Stimulated activated CD4-positive, alpha-beta T cell treated with anti-CD3 and anti-CD28 coated beads, Interleukin-2, amount 100 ng/mL, for 48 hours (primary cell): Measurements from ENCODE around the gene CLDN12.
A peak's percentile ranks its signal among the peaks of the same experiment; 100 is the strongest.

Source experiments
- DNase-seq, 2 donors: peaks; one replicate each; pipeline ENCODE4 v3.0.0-alpha.2; 2020

Gene CLDN12

DNA sequence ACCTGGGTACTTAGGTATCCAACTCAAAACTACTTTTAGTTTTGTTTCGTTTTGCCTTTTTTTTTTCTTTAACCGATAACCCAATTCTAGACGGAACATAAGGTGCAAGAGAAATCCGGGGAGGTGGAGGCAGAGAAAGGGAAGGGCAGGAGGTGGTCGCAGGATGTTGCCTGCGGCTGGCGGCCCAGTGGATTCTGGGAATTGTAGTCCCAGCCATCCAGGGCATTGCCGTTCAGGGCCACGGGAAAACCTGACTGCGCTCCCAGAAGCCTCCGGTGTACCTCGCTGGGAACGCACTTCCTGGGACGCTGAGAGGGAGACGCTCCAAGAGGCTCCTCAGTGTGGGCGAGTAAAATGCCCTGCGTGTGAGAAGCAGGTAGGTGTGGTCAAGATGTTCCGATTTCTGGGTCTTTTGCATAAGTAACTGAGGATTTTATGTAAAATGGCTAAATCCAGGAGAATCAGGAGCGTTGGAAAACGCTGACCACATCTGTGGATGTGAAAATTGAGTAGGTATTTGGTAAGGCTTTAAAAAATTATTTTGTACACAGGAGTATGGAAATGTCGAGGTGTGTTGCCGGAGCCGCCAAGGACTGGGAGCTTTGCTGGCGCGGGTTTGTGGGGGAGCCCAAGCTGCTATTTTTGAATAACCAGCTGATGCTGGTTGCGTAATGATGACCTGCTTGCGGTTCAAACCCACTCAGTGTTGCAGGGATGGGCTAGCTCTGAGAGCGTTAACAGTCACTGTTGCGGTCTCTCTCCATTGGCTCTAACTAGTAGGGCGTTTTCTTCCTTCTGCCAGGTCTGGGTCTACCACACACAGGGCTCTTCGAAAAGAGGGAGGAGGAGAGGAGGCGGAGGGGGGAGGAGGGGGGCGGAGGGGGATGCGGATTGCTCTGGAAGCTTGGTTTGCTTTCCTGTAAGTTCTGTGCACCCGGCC is at the start of gene CLDN12:
Gene CLDN12, plus strand, starts transcription at position 288 of the 940 bp plus-strand sequence. CDS start 9,216 bp downstream, outside the sequence.
- DNase-seq: peak; percentile 53 to 55

DNA sequence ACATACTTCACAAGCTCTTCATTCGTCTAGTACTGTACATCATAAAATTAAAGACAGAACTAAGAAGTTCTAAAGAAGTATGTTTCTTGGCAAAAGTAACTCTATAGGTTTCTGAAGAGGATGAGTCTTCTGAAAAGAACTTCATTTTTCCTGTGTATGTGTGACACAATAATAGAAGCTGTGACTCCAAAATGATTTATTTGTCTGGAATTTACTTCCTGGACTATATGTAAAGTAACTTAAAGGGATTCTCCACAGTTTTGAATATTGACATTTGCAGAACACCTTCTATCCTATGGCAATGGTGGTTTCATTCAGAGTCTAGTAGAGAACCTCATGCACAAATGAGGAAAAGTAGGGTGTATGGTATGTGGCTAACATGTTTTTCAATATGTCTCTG is 19.8 kb upstream of the CLDN12 start:
- no peak for DNase-seq

DNA sequence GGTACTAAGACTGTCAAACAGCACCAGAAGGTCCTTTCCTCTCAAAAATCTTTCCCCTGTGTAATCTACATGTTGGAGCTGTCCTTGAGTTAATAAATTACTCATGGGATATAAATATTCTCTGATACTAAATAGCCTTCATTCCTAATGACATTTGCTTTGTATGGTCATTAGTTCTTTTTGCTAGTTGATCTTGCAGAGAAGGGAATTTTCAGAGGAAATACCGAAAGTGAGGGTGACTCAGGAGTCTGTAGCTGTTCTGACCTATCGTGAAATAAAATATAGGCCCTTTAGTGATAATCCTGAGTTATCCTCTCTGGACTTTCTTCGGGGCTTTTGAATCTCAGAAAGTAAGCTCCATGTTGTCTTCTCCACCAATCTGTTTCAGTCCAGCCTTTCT is 19.4 kb upstream of the CLDN12 start:
- DNase-seq: no peak

DNA sequence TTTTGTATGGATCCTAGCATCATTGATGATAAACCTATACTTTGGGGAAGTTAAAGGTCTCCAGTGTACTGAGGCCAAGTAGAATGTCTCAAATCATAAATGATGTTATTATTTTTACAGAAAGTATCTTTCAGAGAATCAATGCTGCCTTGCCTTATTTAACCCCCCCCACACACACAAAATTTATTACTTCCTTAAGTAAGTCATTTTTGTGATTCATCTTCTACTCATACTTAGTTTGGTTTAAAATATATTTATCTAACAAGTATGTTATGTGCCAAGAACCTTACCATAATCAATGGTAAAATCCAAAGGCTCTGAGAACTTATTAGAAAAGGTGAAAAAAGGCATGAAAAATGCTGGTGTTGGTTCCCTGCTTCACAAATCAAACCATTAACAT is 18.8 kb upstream of the CLDN12 start:
- no peak for DNase-seq

DNA sequence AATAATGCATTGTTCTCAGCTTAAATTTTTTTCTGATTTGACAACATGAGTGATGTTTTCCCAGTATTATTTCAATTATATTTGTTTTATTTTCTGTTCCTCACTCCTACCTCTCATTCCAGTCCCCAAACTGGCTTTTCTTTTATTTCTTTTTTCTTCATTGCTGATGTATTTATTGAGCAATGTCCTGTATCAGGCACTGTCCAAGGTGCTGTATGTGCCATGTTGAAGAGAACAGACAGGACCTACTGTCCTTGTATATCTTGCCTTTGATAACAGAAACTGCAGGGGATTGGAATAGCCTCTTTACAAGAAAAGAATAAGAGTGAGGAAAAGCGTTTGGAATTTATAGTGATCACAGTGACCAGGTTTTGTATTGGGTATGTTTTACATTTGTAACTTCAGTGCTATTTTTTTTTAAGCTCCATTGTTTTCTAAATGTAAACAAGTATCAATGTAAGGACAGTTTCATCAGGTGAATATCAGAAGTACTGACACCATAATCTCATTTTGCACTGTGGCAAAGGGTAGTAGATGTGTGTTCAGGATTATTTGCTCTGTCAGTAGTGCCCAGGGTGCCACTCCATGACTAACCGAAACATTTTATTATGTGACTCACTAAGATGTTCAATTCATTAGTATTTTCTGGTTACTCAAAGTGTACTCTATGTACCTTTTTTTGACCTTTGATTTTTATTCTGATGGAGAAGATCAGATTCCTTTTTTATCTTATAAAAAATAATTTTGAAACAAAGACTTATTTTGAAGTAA is 15.6 kb upstream of the CLDN12 start:
- no peak for DNase-seq

DNA sequence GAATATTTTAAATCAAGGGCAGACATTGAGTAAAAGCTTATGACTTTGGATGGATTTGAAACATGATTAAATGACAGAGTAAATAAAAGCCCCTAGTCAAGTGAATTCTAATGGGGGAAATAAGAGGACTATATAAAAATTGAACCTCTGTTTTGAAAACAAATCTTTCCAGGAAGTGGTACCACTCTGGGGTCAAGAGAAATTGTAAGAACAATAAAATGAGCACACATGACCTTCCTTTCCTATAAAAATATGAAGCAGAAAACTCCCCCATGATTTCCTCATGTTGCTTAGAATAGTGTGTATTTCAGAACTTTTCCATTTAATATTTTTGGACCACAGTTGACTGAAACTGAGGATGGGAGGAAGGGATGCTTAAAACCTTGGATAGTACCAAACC is 12.3 kb upstream of the CLDN12 start:
- no peak for DNase-seq

DNA sequence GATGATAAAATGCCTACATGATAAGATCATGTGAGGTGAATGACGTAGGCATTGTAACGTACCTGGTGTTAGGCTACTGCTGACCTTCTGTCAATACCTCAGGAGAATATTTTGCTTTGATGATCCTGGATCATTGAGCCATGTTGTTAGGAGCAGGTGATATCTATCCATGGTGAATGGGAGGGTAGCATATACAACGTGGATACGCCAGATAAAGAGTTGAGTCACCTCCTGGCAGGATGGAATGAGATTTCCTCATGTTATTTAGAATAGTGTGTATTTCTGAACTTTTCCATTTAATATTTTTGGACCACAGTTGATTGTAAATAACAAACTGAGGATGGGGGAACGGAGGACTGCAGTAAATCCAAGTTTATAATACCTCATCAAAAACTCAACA is 11.8 kb upstream of the CLDN12 start:
- no peak for DNase-seq

DNA sequence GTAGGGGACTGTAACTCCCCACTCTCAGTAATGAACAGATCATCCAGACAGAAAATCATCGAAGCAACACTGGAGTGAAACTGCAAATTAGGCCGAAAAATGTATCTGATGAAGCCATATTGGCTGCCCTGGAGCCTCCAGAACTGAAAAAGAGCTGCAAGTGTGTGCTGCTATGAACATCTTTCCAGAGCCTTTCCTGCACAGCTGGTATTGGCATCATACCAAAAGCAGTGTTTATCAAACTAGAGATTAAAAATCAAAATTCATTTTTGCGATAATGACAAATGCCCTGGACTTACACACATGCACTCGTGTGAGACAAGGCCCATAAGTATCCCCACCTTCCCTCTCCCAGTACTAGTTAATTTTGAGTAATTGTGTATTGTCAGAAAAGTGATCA is 6.8 kb upstream of the CLDN12 start:
- DNase-seq: no peak

DNA sequence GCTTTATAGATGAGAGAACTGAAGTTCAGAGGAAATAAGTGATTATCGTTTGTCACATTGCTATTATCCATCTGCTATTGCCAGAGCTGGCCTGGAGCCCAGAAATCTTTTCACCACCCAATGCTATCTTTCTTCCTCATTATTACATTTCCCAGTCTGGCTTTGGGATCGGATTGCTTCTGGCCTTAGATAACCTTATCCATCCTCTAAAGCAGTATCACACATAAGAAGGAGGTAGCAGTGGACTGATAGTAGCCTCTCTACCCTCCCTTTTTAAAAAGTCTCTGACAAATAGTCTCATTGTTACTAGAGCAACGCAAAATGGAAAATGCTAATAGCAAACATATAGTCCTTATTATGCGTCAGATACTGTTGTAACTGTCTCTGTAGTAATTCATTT is 1.3 kb upstream of the CLDN12 start:
- DNase-seq: no peak

DNA sequence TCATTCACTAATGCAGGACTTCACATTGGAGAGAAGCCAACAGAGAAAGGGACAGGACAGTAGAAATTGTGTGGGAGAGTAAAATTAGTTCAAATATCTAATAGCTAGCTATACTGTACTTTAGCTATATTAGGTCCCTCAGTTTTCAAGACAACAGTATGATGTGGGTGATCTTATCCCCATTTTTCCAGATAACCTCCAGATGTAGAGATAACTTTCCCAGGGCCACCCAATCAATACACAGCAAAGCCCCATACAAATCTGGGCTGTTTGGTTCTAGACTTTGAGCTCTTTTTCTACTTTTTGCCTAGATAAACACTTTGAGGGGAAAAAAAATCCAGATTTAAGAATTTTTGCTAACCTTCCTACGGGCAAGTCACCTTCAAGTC is 482 bp upstream of the CLDN12 start:
- no peak for DNase-seq

DNA sequence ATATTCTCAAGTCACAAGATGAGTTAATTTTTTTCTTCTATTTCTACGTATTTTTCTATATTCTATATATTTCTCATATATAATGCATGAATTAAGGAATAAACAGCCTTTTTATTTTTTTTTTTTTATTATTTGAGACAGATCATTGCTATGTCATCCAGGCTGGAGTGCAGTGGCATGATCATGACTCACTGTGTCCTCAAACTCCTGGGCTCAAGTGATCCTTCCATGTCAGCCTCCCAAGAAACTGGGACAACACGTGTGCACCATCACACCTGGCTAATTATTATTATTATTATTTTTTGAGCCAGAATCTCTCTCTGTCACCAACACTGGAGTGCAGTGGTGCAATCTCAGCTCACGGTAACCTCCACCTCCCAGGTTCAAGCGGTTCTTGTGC is 1.5 kb downstream of the CLDN12 start:
- no peak for DNase-seq

DNA sequence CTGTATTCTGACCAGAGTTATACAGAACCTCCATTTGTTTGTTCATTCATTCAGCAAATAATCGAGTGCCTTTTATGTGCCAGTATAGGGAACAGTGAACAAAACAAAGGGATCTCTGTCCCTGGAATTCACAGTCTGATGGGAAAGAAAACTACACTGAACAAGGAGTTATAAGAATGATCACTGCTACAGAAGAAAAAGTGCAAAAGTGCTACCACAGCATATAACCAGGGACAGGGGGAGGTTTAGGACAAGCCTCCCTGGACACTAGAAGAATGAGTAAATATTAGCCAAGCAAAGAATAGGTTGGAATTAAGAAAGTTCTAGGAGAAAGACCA is 4.2 kb downstream of the CLDN12 start:
- DNase-seq: no peak

DNA sequence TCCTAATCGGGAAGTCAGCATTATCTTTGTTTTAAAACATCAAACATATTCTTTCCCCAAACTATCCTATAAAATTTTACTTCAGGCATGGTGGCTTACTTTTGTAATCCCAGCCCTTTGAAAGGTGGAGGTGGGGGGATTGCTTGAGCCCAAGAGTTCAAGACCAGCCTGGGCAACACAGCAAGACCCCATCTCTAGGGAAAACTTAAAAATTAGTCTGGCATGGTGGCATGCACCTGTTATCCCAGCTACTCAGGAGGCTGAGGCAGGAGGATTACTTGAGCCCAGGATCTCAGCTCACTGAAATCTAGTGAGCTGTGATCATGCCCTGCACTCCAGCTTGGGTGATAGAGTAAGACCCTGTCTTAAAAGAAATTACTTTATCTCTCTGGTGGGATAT is 4.9 kb downstream of the CLDN12 start:
- DNase-seq: no peak

DNA sequence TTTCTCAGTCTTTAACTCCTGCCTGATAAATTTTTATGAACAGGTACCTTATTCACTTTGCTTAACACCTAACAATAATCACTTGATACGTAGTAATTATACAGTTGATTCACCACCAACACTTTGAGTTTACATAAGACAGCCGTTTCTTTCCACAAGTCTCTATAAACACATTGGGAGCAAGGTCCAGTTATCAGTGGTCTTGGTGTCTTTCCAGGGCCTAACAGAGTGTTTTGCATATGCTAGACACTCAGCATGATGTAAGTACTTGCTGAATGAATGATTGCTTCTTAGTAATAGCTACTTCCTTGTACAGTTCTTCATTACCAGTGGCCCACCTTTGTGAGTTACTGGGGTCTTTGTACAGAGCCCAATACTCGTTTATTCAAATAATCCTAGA is 6.4 kb downstream of the CLDN12 start:
- DNase-seq: no peak

DNA sequence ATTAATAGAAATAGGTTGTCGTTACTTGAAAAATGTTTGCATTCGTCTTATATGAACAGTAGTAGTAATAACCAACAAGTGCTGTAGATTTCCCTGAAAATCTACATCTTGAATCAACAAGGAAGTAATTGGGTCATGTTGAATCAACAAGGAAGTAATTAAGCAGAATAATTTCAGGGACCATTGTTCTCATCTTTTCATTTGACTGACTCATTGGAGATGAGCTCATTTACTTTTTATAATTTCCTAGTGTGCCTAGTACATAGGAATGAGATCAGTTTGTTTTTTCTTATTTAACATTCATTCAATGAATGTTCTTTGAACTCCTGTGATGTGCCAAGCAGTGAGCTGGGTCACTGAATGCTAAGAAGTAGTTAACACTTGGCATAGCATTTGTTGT is 8.2 kb downstream of the CLDN12 start:
- no peak for DNase-seq

DNA sequence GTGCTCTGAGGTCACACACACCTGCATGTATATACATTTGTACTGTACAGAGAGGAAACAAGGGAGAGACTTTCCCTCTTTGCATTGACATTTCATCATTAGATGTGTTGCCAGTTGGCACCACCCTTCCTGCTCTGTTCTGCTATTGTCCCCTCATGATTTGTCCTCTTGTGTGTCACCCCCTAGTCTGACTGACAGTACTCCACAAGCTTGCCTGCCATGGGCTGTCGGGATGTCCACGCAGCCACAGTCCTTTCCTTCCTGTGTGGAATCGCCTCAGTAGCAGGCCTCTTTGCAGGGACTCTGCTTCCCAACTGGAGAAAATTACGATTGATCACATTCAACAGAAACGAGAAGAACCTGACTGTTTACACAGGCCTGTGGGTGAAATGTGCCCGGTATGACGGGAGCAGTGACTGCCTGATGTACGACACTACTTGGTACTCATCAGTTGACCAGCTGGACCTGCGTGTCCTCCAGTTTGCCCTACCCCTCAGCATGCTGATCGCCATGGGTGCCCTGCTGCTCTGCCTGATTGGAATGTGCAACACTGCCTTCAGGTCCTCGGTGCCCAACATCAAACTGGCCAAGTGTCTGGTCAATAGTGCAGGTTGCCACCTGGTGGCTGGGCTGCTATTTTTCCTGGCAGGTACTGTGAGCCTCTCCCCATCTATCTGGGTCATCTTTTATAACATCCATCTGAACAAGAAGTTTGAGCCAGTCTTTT is 9.4 kb downstream of the CLDN12 start:
- DNase-seq: no peak

DNA sequence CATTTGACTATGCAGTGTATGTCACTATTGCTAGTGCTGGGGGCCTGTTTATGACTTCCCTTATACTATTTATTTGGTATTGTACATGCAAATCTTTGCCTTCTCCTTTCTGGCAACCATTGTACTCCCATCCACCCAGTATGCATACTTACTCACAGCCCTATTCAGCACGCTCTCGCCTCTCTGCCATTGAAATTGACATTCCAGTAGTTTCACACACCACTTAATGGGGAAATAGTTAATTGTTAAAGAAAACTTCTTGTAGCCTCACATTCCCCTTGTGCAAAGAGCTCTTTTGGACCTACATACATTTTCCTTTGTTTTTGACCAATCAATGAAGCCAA is 9.9 kb downstream of the CLDN12 start:
- no peak for DNase-seq

DNA sequence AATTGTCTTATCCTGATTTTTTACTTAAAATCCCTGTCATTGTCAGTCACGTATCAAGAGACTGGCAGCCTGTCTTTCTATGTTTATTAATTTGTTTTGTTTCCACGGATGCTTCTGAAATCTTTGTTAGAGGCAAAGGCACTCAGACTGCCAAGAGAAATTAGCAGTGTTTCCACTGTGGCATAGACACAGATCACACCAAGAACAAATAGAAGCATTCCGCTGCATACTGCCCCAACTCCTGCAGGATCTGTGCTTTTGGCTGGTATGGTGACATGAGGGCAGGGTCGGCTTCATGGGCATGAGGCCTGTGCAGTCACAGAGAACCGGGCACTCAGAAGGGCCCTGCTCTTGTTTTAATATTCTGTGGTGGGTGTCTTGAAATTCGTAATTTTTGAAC is 18.4 kb downstream of the CLDN12 start:
- DNase-seq: no peak

DNA sequence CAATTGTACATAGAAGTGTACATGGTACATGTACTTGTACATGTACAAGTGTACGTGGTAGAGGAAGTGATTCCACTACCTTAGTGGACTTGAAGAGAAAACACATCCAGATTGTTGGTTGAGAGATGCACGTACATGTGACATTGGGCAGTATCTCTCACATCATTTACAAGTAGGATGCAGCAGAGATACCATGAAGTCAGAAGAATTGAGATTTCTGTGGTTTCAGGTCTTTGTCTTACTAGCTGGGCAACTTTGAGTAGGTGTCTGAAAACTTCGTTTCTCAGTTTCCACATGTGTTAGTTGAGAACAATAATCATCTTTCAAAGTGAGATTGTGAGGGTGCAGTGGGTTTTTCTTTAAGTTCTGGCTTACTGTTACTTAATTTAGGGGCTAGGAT is 21.5 kb downstream of the CLDN12 start:
- DNase-seq: no peak

DNA sequence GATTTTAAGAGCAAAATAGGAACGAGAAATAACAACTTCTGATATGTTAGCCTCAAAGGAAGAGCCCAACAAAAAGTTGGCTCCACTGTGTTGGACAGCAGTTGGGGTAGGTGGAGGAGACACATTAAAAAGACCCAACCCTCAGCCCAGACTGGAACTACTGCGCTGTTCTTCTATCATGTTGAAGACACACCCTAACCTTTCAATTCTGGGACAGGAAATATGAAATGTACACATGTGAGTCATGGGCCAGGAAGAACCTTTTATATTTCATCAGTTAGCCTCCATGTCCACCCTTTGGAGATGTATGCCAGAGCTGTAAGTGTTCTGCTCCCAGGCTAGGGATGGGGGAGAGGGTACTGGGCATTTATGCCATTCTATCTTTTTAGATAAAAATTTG is 22.1 kb downstream of the CLDN12 start:
- no peak for DNase-seq

DNA sequence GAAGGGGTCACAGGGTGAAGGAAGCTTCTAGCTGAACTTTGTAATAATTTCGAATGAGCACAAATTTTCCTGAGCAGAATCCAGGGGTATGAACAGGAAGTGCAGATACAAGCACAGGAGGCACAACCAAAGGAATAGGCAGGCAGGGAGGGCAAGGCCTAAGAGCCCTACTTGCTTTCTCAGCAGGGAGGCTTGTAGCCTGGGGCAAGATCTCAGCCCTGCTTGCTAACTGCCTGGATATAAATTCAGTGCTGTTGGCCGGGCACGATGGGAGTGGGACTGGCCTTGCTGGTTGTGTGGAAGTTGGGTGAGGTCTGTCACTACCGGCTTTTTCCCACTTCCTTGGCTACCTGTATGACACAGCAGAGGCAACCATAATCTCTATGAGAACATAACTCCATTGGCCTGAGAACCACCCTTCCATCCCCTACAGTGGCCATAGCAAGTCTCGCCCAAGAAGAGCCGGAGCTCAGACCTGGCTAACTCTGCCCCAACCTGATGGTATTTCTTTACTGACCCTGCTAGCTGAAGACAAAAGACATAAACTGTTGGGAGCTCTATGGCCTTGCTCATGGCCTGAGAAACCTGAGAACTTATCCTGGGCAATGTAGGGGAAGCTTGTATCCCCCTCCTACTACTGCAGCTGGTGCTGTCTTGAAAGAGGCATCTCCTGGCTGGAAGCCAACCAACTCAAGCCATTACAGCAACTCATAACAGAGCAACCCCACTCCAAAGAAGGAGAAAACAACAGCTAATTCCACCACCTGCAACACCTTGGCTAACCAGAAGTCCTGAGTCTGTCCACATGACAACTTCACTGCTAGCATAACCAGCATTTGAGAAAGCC is 27.6 kb downstream of the CLDN12 start:
- no peak for DNase-seq

DNA sequence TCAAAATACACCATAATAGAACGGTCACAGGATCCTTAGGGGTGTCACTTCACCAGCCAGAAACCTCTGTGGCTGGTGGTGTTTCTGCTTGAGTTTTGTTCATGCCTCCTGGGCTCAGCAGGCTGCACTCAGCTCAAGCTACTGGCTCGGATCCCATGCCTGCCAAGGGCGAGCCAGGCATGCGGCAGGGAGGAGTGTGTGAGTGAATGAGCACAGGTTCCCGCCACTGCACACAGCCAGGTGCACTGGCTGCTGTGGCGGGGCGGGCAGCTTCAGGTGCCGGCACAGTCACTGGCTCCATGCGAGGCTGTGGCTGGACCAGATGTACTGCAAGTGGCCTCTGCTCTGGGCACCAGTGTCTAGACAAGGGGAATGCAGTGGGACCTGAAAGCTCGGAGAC is 29.5 kb downstream of the CLDN12 start:
- DNase-seq: no peak

DNA sequence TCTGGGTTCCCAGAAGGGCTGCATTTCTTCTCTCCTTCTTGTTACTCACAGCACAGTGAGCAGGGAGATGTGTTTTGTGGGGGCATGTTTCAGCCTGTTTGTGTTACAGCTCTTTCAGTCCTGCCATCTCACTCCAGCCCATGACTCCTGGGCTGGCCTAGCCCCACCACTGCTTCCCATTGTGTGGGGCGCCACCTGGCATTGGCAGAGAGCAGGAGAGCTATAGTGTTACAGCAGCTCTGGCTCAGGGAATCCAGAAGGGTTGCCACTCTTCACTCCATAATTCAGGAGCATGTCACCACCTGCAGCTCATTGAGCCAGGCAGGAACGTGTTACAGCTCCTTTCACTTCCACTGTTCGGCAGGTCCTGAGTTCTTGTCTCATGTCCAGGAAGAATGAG is 30.0 kb downstream of the CLDN12 start:
- no peak for DNase-seq
